HG02885 (cell line): Measurements from ENCODE around the gene L3MBTL2.
A peak's percentile ranks its signal among the peaks of the same experiment; 100 is the strongest.
"Not testable (repeated sequence)": the region's sequence is repeated elsewhere in the genome, so short reads cannot be mapped to it uniquely, and the experiment has no call there.

Experiments
- ATAC-seq: cut with Tn5 transposase; IDR thresholded peaks from one replicate; pipeline ENCODE4 v1.9.1; 2021; ENCODE audit warnings: mild to moderate bottlenecking; ENCODE audit not compliant: unreplicated experiment, poor library complexity

The L3MBTL2 gene

GRCh38 chr22:41204992-41205900 is at the start of gene L3MBTL2:
TSS of gene L3MBTL2 (plus strand) at chr22:41205312. CDS start at chr22:41205363, 51 bp downstream.
- peak; percentile 98 for ATAC-seq

GRCh38 chr22:41157083-41157482 is 48.0 kb upstream of the L3MBTL2 start:
- no peak for ATAC-seq

- ATAC-seq = no peak
These were observed 36.0 kb upstream of the L3MBTL2 start for GRCh38 chr22:41169157-41169556.

- ATAC-seq = no peak
These were observed 33.1 kb upstream of the L3MBTL2 start for GRCh38 chr22:41171996-41172395.

- no peak for ATAC-seq
These were observed 29.6 kb upstream of the L3MBTL2 start for GRCh38 chr22:41175546-41175945.

DNA sequence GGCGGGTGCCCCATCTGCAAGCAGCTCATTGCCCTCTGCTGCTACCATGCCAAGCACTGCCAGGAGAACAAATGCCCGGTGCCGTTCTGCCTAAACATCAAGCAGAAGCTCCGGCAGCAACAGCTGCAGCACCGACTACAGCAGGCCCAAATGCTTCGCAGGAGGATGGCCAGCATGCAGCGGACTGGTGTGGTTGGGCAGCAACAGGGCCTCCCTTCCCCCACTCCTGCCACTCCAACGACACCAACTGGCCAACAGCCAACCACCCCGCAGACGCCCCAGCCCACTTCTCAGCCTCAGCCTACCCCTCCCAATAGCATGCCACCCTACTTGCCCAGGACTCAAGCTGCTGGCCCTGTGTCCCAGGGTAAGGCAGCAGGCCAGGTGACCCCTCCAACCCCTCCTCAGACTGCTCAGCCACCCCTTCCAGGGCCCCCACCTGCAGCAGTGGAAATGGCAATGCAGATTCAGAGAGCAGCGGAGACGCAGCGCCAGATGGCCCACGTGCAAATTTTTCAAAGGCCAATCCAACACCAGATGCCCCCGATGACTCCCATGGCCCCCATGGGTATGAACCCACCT is 28.0 kb upstream of the L3MBTL2 start:
- ATAC-seq = no peak

DNA sequence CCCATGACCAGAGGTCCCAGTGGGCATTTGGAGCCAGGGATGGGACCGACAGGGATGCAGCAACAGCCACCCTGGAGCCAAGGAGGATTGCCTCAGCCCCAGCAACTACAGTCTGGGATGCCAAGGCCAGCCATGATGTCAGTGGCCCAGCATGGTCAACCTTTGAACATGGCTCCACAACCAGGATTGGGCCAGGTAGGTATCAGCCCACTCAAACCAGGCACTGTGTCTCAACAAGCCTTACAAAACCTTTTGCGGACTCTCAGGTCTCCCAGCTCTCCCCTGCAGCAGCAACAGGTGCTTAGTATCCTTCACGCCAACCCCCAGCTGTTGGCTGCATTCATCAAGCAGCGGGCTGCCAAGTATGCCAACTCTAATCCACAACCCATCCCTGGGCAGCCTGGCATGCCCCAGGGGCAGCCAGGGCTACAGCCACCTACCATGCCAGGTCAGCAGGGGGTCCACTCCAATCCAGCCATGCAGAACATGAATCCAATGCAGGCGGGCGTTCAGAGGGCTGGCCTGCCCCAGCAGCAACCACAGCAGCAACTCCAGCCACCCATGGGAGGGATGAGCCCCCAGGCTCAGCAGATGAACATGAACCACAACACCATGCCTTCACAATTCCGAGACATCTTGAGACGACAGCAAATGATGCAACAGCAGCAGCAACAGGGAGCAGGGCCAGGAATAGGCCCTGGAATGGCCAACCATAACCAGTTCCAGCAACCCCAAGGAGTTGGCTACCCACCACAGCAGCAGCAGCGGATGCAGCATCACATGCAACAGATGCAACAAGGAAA is 27.3 kb upstream of the L3MBTL2 start:
- ATAC-seq = no peak

GRCh38 chr22:41178425-41178975 is 26.6 kb upstream of the L3MBTL2 start:
- ATAC-seq = no peak

- not testable (repeated sequence) for ATAC-seq
These were observed 24.8 kb upstream of the L3MBTL2 start for GRCh38 chr22:41180362-41180761.

- no peak for ATAC-seq
These were observed 24.2 kb upstream of the L3MBTL2 start for GRCh38 chr22:41180926-41181325.

DNA sequence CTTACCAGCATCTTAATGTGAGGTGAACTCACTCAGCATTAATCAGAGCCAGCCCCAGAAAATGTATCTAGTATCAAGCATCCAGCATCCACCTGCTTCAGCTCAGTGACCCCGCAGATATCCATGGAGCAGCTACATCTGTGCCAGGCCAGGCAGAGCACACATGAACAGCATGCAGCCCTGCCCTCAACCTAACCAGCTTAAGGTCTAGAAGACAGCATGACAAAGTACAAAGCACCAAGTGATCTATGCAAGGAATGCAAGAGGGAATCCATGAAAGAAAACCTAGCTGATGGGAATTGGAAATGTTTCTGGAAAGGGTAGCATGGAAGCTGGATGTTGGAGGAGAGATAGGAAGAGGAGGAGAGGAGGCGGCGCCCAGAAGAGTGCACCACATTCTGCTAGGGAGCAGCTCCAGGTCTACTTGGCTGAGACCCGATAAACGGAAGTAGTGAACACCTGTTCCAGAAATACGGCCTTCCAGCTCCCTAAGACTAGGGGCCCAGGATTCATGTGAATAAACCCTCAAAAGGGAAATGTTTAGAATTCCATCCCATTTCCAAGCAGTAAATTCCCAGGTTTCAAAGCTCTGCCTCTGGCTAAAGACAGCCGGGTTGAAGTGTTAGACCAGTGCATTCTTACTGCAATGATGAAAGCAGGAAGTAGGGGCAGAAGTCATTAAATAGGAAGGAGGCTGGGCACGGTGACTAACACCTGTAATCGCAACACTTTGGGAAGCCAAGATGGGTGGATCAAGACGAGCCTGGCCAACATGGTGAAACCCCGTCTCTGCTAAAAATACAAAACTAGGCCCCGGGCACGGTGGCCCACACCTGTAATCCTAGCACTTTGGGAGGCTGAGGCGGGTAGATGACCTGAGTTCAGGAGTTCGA is 23.5 kb upstream of the L3MBTL2 start:
- ATAC-seq = no peak

GRCh38 chr22:41184679-41185078 is 20.4 kb upstream of the L3MBTL2 start:
- ATAC-seq = no peak

- no peak for ATAC-seq
These were observed 13.6 kb upstream of the L3MBTL2 start for GRCh38 chr22:41191467-41191866.

DNA sequence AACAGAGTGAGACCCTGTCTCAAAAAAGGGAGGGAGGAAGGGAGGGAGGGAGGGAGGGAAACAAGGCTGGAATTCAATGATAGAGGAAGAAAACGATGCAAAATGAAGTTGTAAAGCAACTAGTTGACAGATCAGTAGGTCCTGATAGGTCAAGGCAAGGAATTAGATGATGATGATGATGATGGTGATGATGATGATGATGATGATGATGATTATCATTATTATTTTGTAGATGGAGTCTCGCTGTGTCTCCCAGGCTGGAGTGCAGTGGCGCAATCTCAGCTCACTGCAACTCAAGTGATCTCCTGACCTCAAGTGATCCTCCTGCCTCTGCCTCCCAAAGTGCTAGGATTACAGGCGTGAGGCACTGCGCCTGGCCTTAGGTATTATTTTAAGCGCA is 11.3 kb upstream of the L3MBTL2 start:
- ATAC-seq = no peak

- ATAC-seq = peak; percentile 91
These were observed 7.8 kb upstream of the L3MBTL2 start for GRCh38 chr22:41197038-41197972.

- ATAC-seq = no peak
These were observed 7.0 kb upstream of the L3MBTL2 start for GRCh38 chr22:41198027-41198580.

DNA sequence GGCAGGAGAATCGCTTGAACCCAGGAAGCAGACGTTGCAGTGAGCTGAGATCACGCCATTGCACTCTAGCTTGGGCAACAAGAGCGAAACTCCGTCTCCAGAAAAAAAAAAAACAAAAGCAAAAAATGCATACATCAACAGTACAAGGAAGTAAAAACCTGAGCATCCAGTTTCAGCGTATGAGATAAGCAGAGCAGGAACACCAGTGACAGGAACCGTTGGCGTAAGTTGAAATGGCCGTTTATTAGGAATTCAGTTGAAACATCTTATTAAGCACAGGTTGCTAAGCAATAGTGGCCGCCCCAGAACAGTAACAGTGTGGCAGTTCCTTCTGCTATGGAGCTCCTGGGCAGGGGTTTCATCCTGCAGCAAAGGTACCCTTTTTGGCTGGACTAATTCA is 4.0 kb upstream of the L3MBTL2 start:
- ATAC-seq = no peak

GRCh38 chr22:41203118-41203517 is 2.0 kb upstream of the L3MBTL2 start:
- ATAC-seq = no peak
